Measurements from ENCODE around the gene CETN1.

The CETN1 gene

GRCh38 chr18:568731-569130 lies 11.4 kb upstream of the CETN1 start (continued):
- TF ChIP-seq SETDB1 (IDR thresholded peaks at IDR 0.05; ENCODE audit: insufficient read length, low read length), result no peak
- TF ChIP-seq GLI2 (tag by site-specific recombination; IDR thresholded peaks at IDR 0.05; ENCODE audit: borderline replicate concordance, low read depth), result no peak
- no peak for TF ChIP-seq MYNN (tag by site-specific recombination; IDR thresholded peaks at IDR 0.05; ENCODE audit: borderline replicate concordance)
- no peak for TF ChIP-seq ZNF341 (tag by site-specific recombination; IDR thresholded peaks at IDR 0.05; ENCODE audit: low read depth)
- no peak for TF ChIP-seq SALL2 (tag by site-specific recombination; IDR thresholded peaks at IDR 0.05; ENCODE audit: borderline replicate concordance)
- TF ChIP-seq ZNF518A (tag by site-specific recombination; conservative IDR thresholded peaks at IDR 0.05; ENCODE audit: low read depth), result no peak
- TF ChIP-seq ZNF426 (tag by site-specific recombination; IDR thresholded peaks at IDR 0.05), result no peak
- no peak for TF ChIP-seq ZNF391 (tag by site-specific recombination; IDR thresholded peaks at IDR 0.05; ENCODE audit: borderline replicate concordance, low read depth)
- no peak for TF ChIP-seq ZBTB7A (tag by site-specific recombination; IDR thresholded peaks at IDR 0.05; ENCODE audit: low read depth)

GRCh38 chr18:570256-570655 lies 9.9 kb upstream of the CETN1 start:
- CTCF ChIA-PET, result interaction anchor here (0.9 kb wide), 1 partner anchor 35 kb away, joined by 4 read pairs; no protein-coding TSS in a partner anchor
- TF ChIP-seq ZNF302 (tag by site-specific recombination; IDR thresholded peaks at IDR 0.05; ENCODE audit: low read depth) (no peak), ZNF138 (tag by site-specific recombination; IDR thresholded peaks at IDR 0.05; ENCODE audit: borderline replicate concordance) (no peak), ZNF157 (tag by site-specific recombination; IDR thresholded peaks at IDR 0.05) (no peak), ZBTB17 (tag by site-specific recombination; IDR thresholded peaks at IDR 0.05) (no peak), GFI1B (tag by site-specific recombination; IDR thresholded peaks at IDR 0.05) (no peak), ZNF184 (tag by site-specific recombination; IDR thresholded peaks at IDR 0.05) (no peak), ZNF398 (tag by site-specific recombination; IDR thresholded peaks at IDR 0.05) (no peak), CTCF (tag by site-specific recombination; IDR thresholded peaks at IDR 0.05) (no peak)
- Histone ChIP-seq H3K9me3 (ENCODE audit: control insufficient read depth, insufficient read depth, low read depth, low read length) (no peaks in the 10 kb centered on the region), H3K4me3 (ENCODE audit: low read depth, low read length) (no peak overlapping the region), H3K27ac (ENCODE audit: extremely low read depth, low read depth, low read length) (no peak overlapping the region), H3K36me3 (ENCODE audit: control insufficient read depth in 2 of 2, insufficient read depth in 1 of 2, low read length in 2 of 2) (no peaks in the 10 kb centered on the region), H3K4me1 (ENCODE audit: control insufficient read depth, insufficient read depth, low read length) (no peaks in the 10 kb centered on the region)
- POLR2A ChIA-PET, result no interaction called here
